ENCODE measurements around the gene NOD1. TPM values are rescaled to one million over a fixed set of nuclear protein-coding genes. Genes with fewer than 3 reads are reported as not detected.

The NOD1 gene
- polyA plus RNA-seq, 2 of the 4 experiments (the other 2 are of a cell fraction): 4.8 to 6.5 TPM

- TF ChIP-seq BHLHE40 (IDR thresholded peaks at IDR 0.05; ENCODE audit: low read depth, low read length) (no peak), PHF8 (IDR thresholded peaks at IDR 0.05; ENCODE audit: borderline replicate concordance, low read depth) (no peak), GATA3 (IDR thresholded peaks at IDR 0.05; ENCODE audit: borderline replicate concordance) (no peak), JUNB (IDR thresholded peaks at IDR 0.05) (no peak), CBX2 (IDR thresholded peaks at IDR 0.05; ENCODE audit: borderline replicate concordance, low read depth) (no peak), BCL3 (IDR thresholded peaks at IDR 0.05) (no peak), RFX5 (IDR thresholded peaks at IDR 0.05) (no peak), EP300 (IDR thresholded peaks at IDR 0.05) (no peak), RARB (CRISPR knock-in tag; IDR thresholded peaks at IDR 0.05) (no peak)
Measured at GRCh38 chr7:30514776-30515175, 36.2 kb upstream of the NOD1 start (continued).

GRCh38 chr7:30514177-30514576 is 35.6 kb upstream of the NOD1 start:
- Histone ChIP-seq H3K4me2 (no peak overlapping the region), H3K27ac (no peak overlapping the region), H3K4me3 (no peak overlapping the region), H3K9me3 (no peaks in the 10 kb centered on the region), H3K4me1 (no peaks in the 10 kb centered on the region)
- ATAC-seq (no peak), FAIRE-seq (no peak), DNase-seq (ENCODE audit: low read depth in 1 of 2, low spot score in 1 of 2) (no peak)
- 91% methylated on average over 3 of the region's 3 CpGs for WGBS (ENCODE audit: missing lambda C conversion rate)
- ChIA-PET CTCF (interaction anchor here (1.0 kb wide), 1 partner anchor 51 kb away, joined by 3 read pairs; no protein-coding TSS in a partner anchor), POLR2A (no interaction called here)
- TF ChIP-seq RNF2 (IDR thresholded peaks at IDR 0.05; ENCODE audit: borderline replicate concordance, low read depth): no peak
- TF ChIP-seq HES2 (IDR thresholded peaks at IDR 0.05): no peak
- TF ChIP-seq EHF (CRISPR knock-in tag; IDR thresholded peaks at IDR 0.05): no peak
- TF ChIP-seq CEBPB (IDR thresholded peaks at IDR 0.05): no peak
- TF ChIP-seq SREBF2 (IDR thresholded peaks at IDR 0.05): no peak
- no peak for TF ChIP-seq JUNB (IDR thresholded peaks at IDR 0.05)
- TF ChIP-seq RFX5 (IDR thresholded peaks at IDR 0.05): no peak
- no peak for TF ChIP-seq PBX3 (IDR thresholded peaks at IDR 0.05)
- TF ChIP-seq HOXB13 (CRISPR knock-in tag; IDR thresholded peaks at IDR 0.05; ENCODE audit: low read depth): no peak
- TF ChIP-seq CHD4 (IDR thresholded peaks at IDR 0.05; ENCODE audit: borderline replicate concordance): no peak
- TF ChIP-seq NR3C1 (IDR thresholded peaks at IDR 0.05): no peak
- TF ChIP-seq RARB (CRISPR knock-in tag; IDR thresholded peaks at IDR 0.05): no peak
- TF ChIP-seq GATA3 (IDR thresholded peaks at IDR 0.05; ENCODE audit: borderline replicate concordance): no peak

GRCh38 chr7:30513762-30514161 is 35.2 kb upstream of the NOD1 start:
- ChIA-PET CTCF (interaction anchor here (5.0 kb wide), 1 partner anchor 50 kb away, joined by 45 read pairs; no protein-coding TSS in a partner anchor), POLR2A (no interaction called here)
- TF ChIP-seq FOSL2 (IDR thresholded peaks at IDR 0.05) (no peak), FOSL2 (CRISPR knock-in tag; IDR thresholded peaks at IDR 0.05) (no peak), RARB (CRISPR knock-in tag; IDR thresholded peaks at IDR 0.05) (no peak), MYC (IDR thresholded peaks at IDR 0.05; ENCODE audit: borderline replicate concordance, low read length) (no peak), RFX5 (IDR thresholded peaks at IDR 0.05) (no peak), CBX8 (IDR thresholded peaks at IDR 0.05) (no peak), RCOR1 (IDR thresholded peaks at IDR 0.05; ENCODE audit: low read depth, low read length) (no peak), PBX3 (IDR thresholded peaks at IDR 0.05) (no peak), NR3C1 (IDR thresholded peaks at IDR 0.05) (no peak)
- Histone ChIP-seq H3K4me2 (no peak overlapping the region), H3K4me3 (no peak overlapping the region), H3K9me3 (no peaks in the 10 kb centered on the region), H3K27ac (no peak overlapping the region), H3K4me1 (no peaks in the 10 kb centered on the region)
- no peak for ATAC-seq
- no peak for DNase-seq (ENCODE audit: low read depth in 1 of 2, low spot score in 1 of 2)
- no peak for FAIRE-seq
- WGBS (ENCODE audit: missing lambda C conversion rate): 62% methylated on average over 2 of the region's 2 CpGs

Data from A549 (cell line).